Measurements from ENCODE around the gene SOX5. TPM values are rescaled to one million over a fixed set of nuclear protein-coding genes. Genes with fewer than 3 reads are reported as not detected.

SOX5 gene
- total and polyA plus RNA-seq, 7 donors, result 0.17 to 2.9 (median 0.47) TPM

DNA sequence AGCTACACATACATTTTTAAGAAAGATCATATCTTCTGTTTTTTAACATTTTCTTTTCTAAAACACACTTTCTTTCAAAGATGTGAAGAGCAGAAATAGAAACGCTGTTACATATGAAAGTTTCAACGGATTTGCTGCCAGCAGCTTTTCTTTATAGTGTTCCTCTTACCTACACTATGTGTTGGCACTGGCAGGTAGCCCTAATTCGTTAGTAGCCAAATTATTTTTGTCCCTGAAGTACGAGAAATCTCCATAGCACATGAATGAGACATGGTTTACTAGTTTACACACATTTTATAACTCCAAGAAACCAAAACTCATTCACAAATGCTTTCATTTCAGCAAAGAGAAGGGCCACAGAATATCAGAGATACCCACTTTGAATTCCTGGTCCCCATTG lies 6.6 kb downstream of the SOX5 start:
- H3K4me3 ChIP-seq, result no peak overlapping the region
- no peaks in the 10 kb centered on the region for H3K4me1 ChIP-seq
- no peak overlapping the region for H3K27ac ChIP-seq
- no peak for ATAC-seq
- DNase-seq, result no peak
- H3K27me3 ChIP-seq (ENCODE audit: insufficient read depth in 3 of 3, low read length in 2 of 3), result peaks cover 0 to 2% (median 0%) of the 10 kb centered on the region in 3 donors
- H3K36me3 ChIP-seq (ENCODE audit: insufficient read depth in 1 of 2, low read depth in 1 of 2), result no peaks in the 10 kb centered on the region
- 68 to 71% (median 70%) methylated on average over 4 of the region's 4 CpGs for WGBS, 3 donors
- intact Hi-C loops (cut with DNase I), result no loop called here
- TF ChIP-seq, protein P1, sequence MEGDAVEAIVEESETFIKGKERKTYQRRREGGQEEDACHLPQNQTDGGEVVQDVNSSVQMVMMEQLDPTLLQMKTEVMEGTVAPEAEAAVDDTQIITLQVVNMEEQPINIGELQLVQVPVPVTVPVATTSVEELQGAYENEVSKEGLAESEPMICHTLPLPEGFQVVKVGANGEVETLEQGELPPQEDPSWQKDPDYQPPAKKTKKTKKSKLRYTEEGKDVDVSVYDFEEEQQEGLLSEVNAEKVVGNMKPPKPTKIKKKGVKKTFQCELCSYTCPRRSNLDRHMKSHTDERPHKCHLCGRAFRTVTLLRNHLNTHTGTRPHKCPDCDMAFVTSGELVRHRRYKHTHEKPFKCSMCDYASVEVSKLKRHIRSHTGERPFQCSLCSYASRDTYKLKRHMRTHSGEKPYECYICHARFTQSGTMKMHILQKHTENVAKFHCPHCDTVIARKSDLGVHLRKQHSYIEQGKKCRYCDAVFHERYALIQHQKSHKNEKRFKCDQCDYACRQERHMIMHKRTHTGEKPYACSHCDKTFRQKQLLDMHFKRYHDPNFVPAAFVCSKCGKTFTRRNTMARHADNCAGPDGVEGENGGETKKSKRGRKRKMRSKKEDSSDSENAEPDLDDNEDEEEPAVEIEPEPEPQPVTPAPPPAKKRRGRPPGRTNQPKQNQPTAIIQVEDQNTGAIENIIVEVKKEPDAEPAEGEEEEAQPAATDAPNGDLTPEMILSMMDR (IDR thresholded peaks at IDR 0.05), result no peak
- H3K9me3 ChIP-seq, result no peaks in the 10 kb centered on the region

DNA sequence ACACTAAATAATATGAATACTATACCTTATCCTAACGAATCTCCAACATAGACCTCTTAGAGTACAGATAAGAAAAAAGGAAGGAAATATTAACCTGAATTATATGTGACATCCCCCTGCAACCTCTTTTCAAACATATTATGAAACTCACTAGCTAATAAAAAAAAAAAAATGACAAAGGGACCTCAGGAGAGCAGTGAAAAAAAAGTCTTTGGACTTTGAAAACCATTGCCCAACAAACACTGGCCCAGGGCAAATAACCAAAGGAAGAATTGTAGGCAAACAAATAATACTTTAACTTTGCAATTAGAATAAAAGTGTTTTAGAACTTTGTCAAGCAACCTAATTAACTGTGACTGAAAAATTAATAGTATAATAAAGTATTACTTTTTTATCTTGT lies 7.7 kb downstream of the SOX5 start:
- intact Hi-C loops (cut with DNase I), result no loop called here
- no peak overlapping the region for H3K27ac ChIP-seq
- 80 to 96% (median 84%) methylated on average over 1 of the region's 1 CpG for WGBS, 3 donors
- TF ChIP-seq, protein P1 (IDR thresholded peaks at IDR 0.05), result no peak
- ATAC-seq (no peak), DNase-seq (no peak)
- no peak overlapping the region for H3K4me3 ChIP-seq
- H3K4me1 ChIP-seq, result no peaks in the 10 kb centered on the region
- H3K36me3 ChIP-seq (ENCODE audit: insufficient read depth in 1 of 2, low read depth in 1 of 2), result no peaks in the 10 kb centered on the region
- H3K27me3 ChIP-seq (ENCODE audit: insufficient read depth in 3 of 3, low read length in 2 of 3), result no peaks in the 10 kb centered on the region
- H3K9me3 ChIP-seq, result no peaks in the 10 kb centered on the region

DNA sequence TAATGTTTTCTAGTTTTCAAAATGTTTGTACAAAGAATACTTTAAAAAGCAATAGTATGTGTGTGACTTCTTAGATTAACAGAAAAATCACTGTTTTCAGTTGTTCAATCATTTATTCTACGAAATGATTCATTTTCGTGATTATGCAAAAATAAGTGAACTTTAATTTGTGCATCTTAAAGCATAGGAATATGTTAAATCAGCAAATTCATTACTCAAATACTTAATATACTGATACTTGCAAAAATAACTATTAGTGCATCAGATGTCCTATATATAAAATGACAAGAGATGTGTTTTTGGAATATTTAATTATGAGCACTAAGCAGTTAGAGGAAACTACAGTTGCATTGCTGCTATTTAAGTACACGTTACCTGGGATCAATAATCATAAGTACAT lies 11.0 kb downstream of the SOX5 start:
- intact Hi-C loops (cut with DNase I), result no loop called here
- H3K36me3 ChIP-seq (ENCODE audit: insufficient read depth in 1 of 2, low read depth in 1 of 2), result no peaks in the 10 kb centered on the region
- no peak overlapping the region for H3K4me3 ChIP-seq
- no peaks in the 10 kb centered on the region for H3K4me1 ChIP-seq
- no peaks in the 10 kb centered on the region for H3K9me3 ChIP-seq
- H3K27ac ChIP-seq, result no peak overlapping the region
- TF ChIP-seq, protein P1 (IDR thresholded peaks at IDR 0.05), result no peak
- no peak for DNase-seq
- WGBS, 3 donors, result 91 to 94% (median 94%) methylated on average over 3 of the region's 3 CpGs
- no peak for ATAC-seq
- H3K27me3 ChIP-seq (ENCODE audit: insufficient read depth in 3 of 3, low read length in 2 of 3), result no peaks in the 10 kb centered on the region

DNA sequence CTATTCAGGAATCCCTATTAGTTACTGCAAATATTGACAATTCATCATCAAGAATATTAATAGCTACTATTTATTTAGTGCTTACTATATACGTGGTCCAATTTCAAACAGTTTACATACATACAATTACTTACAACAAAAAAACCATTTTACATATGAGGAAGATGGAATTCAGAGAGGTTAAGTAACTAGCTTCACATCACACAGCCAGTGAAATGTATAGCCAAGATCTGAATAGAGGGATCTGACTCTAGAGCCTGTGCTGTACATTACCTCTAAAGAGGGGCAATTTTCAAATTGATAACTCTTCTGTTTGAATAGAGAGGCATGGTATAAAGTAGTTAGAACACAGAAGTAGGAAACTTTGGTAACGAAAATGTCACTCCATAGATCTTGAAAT lies 18.3 kb downstream of the SOX5 start:
- DNase-seq (no peak), ATAC-seq (no peak)
- TF ChIP-seq, protein P1 (IDR thresholded peaks at IDR 0.05), result no peak
- no peaks in the 10 kb centered on the region for H3K27me3 ChIP-seq (ENCODE audit: insufficient read depth in 3 of 3, low read length in 2 of 3)
- H3K36me3 ChIP-seq (ENCODE audit: insufficient read depth in 1 of 2, low read depth in 1 of 2), result no peaks in the 10 kb centered on the region
- 81 to 90% (median 88%) methylated on average over 2 of the region's 2 CpGs for WGBS, 3 donors
- intact Hi-C loops (cut with DNase I), result no loop called here
- H3K9me3 ChIP-seq, result no peaks in the 10 kb centered on the region
- H3K4me3 ChIP-seq, result no peak overlapping the region
- no peak overlapping the region for H3K27ac ChIP-seq
- no peaks in the 10 kb centered on the region for H3K4me1 ChIP-seq

DNA sequence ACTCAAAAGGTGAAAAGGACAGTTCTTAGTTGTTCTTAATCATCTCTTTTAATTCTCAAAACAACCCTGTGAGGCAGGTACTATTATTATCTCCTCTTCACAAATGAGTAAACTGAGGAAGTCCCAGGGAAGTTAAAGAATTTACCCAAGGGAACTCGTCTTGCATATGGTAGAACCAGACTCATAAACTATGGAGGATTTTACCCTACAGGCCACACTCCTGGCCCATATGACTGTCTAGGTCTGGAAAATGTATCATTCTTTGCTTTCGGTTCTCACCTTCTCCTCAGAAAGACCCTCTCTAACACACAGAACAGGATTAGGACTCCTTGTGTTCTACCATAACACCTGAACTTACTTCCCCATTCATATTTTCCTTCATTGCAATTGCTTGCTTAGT lies 18.9 kb downstream of the SOX5 start:
- 87 to 90% (median 90%) methylated on average over 2 of the region's 2 CpGs for WGBS, 3 donors
- TF ChIP-seq, protein P1 (IDR thresholded peaks at IDR 0.05), result no peak

More for the DNA sequence above, 18.9 kb downstream of the SOX5 start:
- Histone ChIP-seq H3K9me3 (no peaks in the 10 kb centered on the region), H3K4me3 (no peak overlapping the region), H3K27ac (no peak overlapping the region), H3K27me3 (ENCODE audit: insufficient read depth in 3 of 3, low read length in 2 of 3) (no peaks in the 10 kb centered on the region), H3K4me1 (no peaks in the 10 kb centered on the region), H3K36me3 (ENCODE audit: insufficient read depth in 1 of 2, low read depth in 1 of 2) (no peaks in the 10 kb centered on the region)
- no peak for DNase-seq
- ATAC-seq, result no peak
- intact Hi-C loops (cut with DNase I), result no loop called here

Data from psoas muscle (tissue), 8 donors.